ENCODE results near the gene ATRIP. TPM values are rescaled to one million over a fixed set of nuclear protein-coding genes. Genes with fewer than 3 reads are reported as not detected.

The ATRIP gene
- total and polyA plus RNA-seq, 2 of the 4 experiments (the other 2 are of a cell fraction) = 6.8 to 10.8 TPM

DNA sequence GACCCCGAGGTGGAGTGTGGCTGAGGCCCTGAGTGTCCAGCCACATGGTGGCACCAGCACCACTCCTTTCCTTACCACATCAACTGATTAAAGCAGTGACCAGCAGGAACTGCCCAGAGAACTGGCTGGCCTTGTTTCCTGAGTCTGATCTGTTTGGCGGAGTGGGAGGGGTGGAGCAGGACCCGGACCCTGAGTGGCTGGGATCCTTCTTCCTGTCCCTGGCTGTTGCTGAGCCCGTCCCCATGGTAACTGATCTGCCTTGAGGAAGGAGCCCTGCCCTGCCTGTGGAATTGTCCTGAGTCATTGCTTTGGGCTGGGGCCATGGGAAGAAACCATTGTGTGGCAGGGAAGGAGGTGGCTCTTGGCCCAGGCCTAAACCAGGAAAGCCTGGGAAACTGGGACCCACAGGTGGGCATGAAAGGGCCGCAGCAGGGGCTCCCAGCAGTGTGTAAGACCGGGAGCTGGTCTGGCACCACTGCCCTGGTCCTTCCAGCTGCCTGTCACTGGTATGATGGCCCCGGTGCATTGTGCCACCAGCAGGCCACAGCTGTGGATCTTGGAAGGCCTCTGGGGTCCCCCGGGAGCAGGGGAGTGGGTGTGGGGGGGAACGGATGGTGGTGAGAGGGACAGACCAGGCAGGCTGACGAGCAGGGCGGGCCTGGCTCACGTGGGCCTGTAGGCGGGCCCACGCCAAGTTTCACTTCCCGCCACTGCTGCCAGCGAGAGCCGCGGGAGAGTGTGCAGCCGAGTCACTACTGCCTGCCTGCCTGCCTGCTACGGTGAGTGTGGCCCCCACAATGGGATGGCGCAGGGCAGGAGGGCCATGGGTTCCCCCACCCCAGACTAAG, 19.2 kb downstream of the ATRIP start:
- Histone ChIP-seq H3K56ac (ENCODE audit: extremely low read depth, insufficient read depth, low read length) (peak overlapping the region; percentile 96), H3K36me3 (ENCODE audit: control insufficient read depth, insufficient read depth, low read length) (peaks cover 40% of the 10 kb centered on the region), H3K4me1 (ENCODE audit: control insufficient read depth, insufficient read depth, low read length) (peaks cover 19% of the 10 kb centered on the region), H3K4me3 (ENCODE audit: insufficient read depth, low read depth, low read length) (peak overlapping the region; percentile 52), H3K23ac (ENCODE audit: low read depth, low read length) (peak overlapping the region; percentile 86), H3K4ac (ENCODE audit: low read depth, low read length) (peak overlapping the region; percentile 96), H3K9me3 (ENCODE audit: control insufficient read depth, insufficient read depth, low read length) (no peaks in the 10 kb centered on the region), H2BK15ac (ENCODE audit: low read depth, low read length) (peak overlapping the region; percentile 53; the same call in 1 of the 3 replicates), H4K8ac (ENCODE audit: low read depth in 2 of 2, low read length in 2 of 2) (peak overlapping the region; percentile 68 to 97), H2BK120ac (ENCODE audit: low read depth, low read length) (peak overlapping the region; percentile 91), H4K20me1 (ENCODE audit: insufficient read depth, low read length) (no peaks in the 10 kb centered on the region; the same call in 1 of the 2 replicates), H3K14ac (replicated peaks; ENCODE audit: low read depth, low read length) (peak overlapping the region; percentile 94), H3K18ac (ENCODE audit: low read depth, low read length) (peak overlapping the region; percentile 82), H2AK9ac (replicated peaks; ENCODE audit: low read depth, low read length, poor library complexity) (peak overlapping the region; percentile 100), H4K91ac (ENCODE audit: insufficient read depth, low read depth, low read length) (peak overlapping the region; percentile 99), H2AK5ac (ENCODE audit: low read depth, low read length) (peak overlapping the region; percentile 93), H4K5ac (ENCODE audit: low read depth, low read length) (peak overlapping the region; percentile 78), H3K79me1 (ENCODE audit: low read depth in 1 of 2, low read length in 2 of 2) (peaks cover 0 to 45% of the 10 kb centered on the region in 2 experiments; a peak in 3 of 4 replicates), H3K9ac (ENCODE audit: low read depth, low read length) (peak overlapping the region; percentile 84), H3K9me1 (ENCODE audit: insufficient read depth, low read length) (peaks cover 8% of the 10 kb centered on the region; the same call in 1 of the 2 replicates), H2BK5ac (ENCODE audit: low read depth, low read length, poor library complexity, severe bottlenecking) (peak overlapping the region; percentile 98), H2AFZ (replicated peaks; ENCODE audit: low read length, poor library complexity) (peak overlapping the region; percentile 93), H3K4me2 (ENCODE audit: low read depth, low read length) (peak overlapping the region; percentile 91), H3K27ac (ENCODE audit: insufficient read depth, low read length) (peak overlapping the region; percentile 92), H3K27me3 (ENCODE audit: control insufficient read depth, insufficient read depth, low read length) (no peaks in the 10 kb centered on the region), H2BK20ac (ENCODE audit: low read depth, low read length) (peak overlapping the region; percentile 41)
- dilution Hi-C loops (cut with HindIII; ENCODE audit: low sequenced_read_pairs, unreplicated experiment) (no loop called here), in situ Hi-C loops (cut with MboI; ENCODE audit: low sequenced_read_pairs) (loop anchor here (5.0 to 10.0 kb wide), 2 partner anchors 92 to 199 kb away; partner anchors contain the start of genes CELSR3 and PFKFB4), intact Hi-C loops (cut with micrococcal nuclease) (loop anchor here (1.0 to 5.0 kb wide), 3 partner anchors 83 to 222 kb away; partner anchors contain the start of genes NCKIPSD and SLC26A6)
- POLR2A ChIA-PET (ENCODE audit: unreplicated experiment) = no interaction called here
- 0% methylated on average over 13 of the region's 21 CpGs; no CpG with 5 or more reads in 1 of the 2 experiments for WGBS, 2 experiments (ENCODE audit: extremely low coverage in 2 of 2, insufficient read length in 1 of 2)
- no TSS peak for BruUV-seq (replicated peaks)
- ATAC-seq (ENCODE audit: low read depth) (peak; percentile 92), DNase-seq (peak; percentile 100)
- CTCF ChIA-PET = interaction anchor here (0.6 kb wide), 1 partner anchor 40 kb away, joined by 3 read pairs; no protein-coding TSS in a partner anchor
- TF ChIP-seq RFX5 (IDR thresholded peaks at IDR 0.05; ENCODE audit: low read depth, low read length) = no peak
- TF ChIP-seq RAD21 (IDR thresholded peaks at IDR 0.05; ENCODE audit: low read length) = peak; percentile 86
- TF ChIP-seq CTCF (conservative IDR thresholded peaks at IDR 0.05; ENCODE audit: low read depth, low read length) = peak; percentile 85
- peak; percentile 93 for TF ChIP-seq NFE2L2 (IDR thresholded peaks at IDR 0.05; ENCODE audit: low read depth, low read length)
- peak; percentile 82 for TF ChIP-seq MAZ (IDR thresholded peaks at IDR 0.05; ENCODE audit: borderline replicate concordance, low read depth, low read length)
- TF ChIP-seq USF2 (IDR thresholded peaks at IDR 0.05; ENCODE audit: low read depth, low read length) = peak; percentile 95
- peak; percentile 41; the same call in 1 of the 2 replicates for TF ChIP-seq FOS (IDR thresholded peaks at IDR 0.05; ENCODE audit: low read depth, low read length)
- TF ChIP-seq MXI1 (IDR thresholded peaks at IDR 0.05; ENCODE audit: borderline replicate concordance, low read depth, low read length) = peak; percentile 85
- no peak for TF ChIP-seq CEBPB (IDR thresholded peaks at IDR 0.05; ENCODE audit: low read depth, low read length)
- peak; percentile 62; the same call in 1 of the 2 replicates for TF ChIP-seq MAFK (IDR thresholded peaks at IDR 0.05; ENCODE audit: low read depth, low read length)
- peak; percentile 5 for TF ChIP-seq RCOR1 (IDR thresholded peaks at IDR 0.05; ENCODE audit: insufficient replicate concordance, low read length)
- no peak; the same call in none of the 2 replicates for TF ChIP-seq CHD1 (IDR thresholded peaks at IDR 0.05; ENCODE audit: low read depth, low read length)
- peak; percentile 86 for TF ChIP-seq SMC3 (IDR thresholded peaks at IDR 0.05; ENCODE audit: low read depth, low read length)
- peak; percentile 68 for TF ChIP-seq BHLHE40 (IDR thresholded peaks at IDR 0.05; ENCODE audit: low read depth, low read length)
- TF ChIP-seq POLR2A (IDR thresholded peaks at IDR 0.05; ENCODE audit: low read depth, low read length) = peak; percentile 65

Measured in IMR-90 (cell line).